Renal cortex interstitium (tissue), 11 donors: ENCODE measurements around the gene DYSF. TPM values are rescaled to one million over a fixed set of nuclear protein-coding genes. Genes with fewer than 3 reads are reported as not detected.

Experiments used
- DNase-seq, 11 donors: peaks; one replicate each; pipeline ENCODE4 v3.0.0-alpha.2; 2013; ENCODE audit warnings: low read depth in 9 of 11, low spot score in 4 of 11; ENCODE audit errors: extremely low read depth in 1 of 11
- polyA plus RNA-seq, 3 donors: library from polyadenylated mRNA; unstranded; fragments of 120-200 nt; gene quantifications; one replicate each; pipeline ENCODE4 v1.2.1, GENCODE V29; 2013; ENCODE audit not compliant: insufficient read length in 3 of 3

DYSF gene
- polyA plus RNA-seq, 3 donors, result 15.2 to 20.0 (median 15.4) TPM

- DNase-seq, result no peak
Measured at GRCh38 chr2:71538241-71538640, 84.9 kb downstream of the DYSF start.

GRCh38 chr2:71538656-71539265 lies 85.4 kb downstream of the DYSF start:
- DNase-seq, result no peak

- DNase-seq, result no peak
Measured at GRCh38 chr2:71540818-71541217, 87.5 kb downstream of the DYSF start.

GRCh38 chr2:71544919-71545571 lies 91.7 kb downstream of the DYSF start:
- DNase-seq, result no peak

GRCh38 chr2:71545572-71546274 lies 92.4 kb downstream of the DYSF start:
- peak; percentile 41 to 78 (median 68) for DNase-seq

- no peak for DNase-seq
Measured at GRCh38 chr2:71546275-71546638, 92.9 kb downstream of the DYSF start.

- no peak for DNase-seq
Measured at GRCh38 chr2:71546777-71547281, 93.5 kb downstream of the DYSF start.

- DNase-seq, result no peak
Measured at GRCh38 chr2:71547616-71548285, 94.4 kb downstream of the DYSF start.

GRCh38 chr2:71548646-71549425 lies 95.5 kb downstream of the DYSF start:
- peak in 5 of 11 donors; percentile 31 to 42 (median 34) for DNase-seq

GRCh38 chr2:71550801-71551630 lies 97.7 kb downstream of the DYSF start:
- no peak for DNase-seq

- DNase-seq, result no peak
Measured at GRCh38 chr2:71551631-71551915, 98.2 kb downstream of the DYSF start.

- DNase-seq, result no peak
Measured at GRCh38 chr2:71552356-71552755, 99.0 kb downstream of the DYSF start.

- no peak for DNase-seq
Measured at GRCh38 chr2:71552861-71553301, 99.5 kb downstream of the DYSF start.

- no peak for DNase-seq
Measured at GRCh38 chr2:71554028-71554705, 100.8 kb downstream of the DYSF start.

GRCh38 chr2:71554706-71555056 lies 101.3 kb downstream of the DYSF start:
- no peak for DNase-seq

- DNase-seq, result peak in 2 of 11 donors; percentile 13 to 39
Measured at GRCh38 chr2:71555798-71556454, 102.6 kb downstream of the DYSF start.

- DNase-seq, result no peak
Measured at GRCh38 chr2:71556692-71557250, 103.4 kb downstream of the DYSF start.
